CD4-positive, alpha-beta T cell treated with Interferon alpha-2 for 1 hour (primary cell): ENCODE data around the gene PRXL2C.

Experiments
- DNase-seq, 2 donors: peaks; one replicate each; pipeline ENCODE4 v3.0.0-alpha.2; 2020 to 2022

PRXL2C gene

GRCh38 chr9:96612105-96612965, 42.8 kb downstream of the PRXL2C start:
- no peak for DNase-seq

GRCh38 chr9:96611302-96611701, 43.8 kb downstream of the PRXL2C start:
- DNase-seq: no peak

- DNase-seq: no peak
Observed at GRCh38 chr9:96609732-96610131, 45.4 kb downstream of the PRXL2C start.

GRCh38 chr9:96607971-96608370, 47.1 kb downstream of the PRXL2C start:
- DNase-seq: no peak

- no peak for DNase-seq
Observed at GRCh38 chr9:96605328-96605727, 49.8 kb downstream of the PRXL2C start.

- DNase-seq: no peak
Observed at GRCh38 chr9:96604004-96604319, 51.2 kb downstream of the PRXL2C start.

GRCh38 chr9:96603305-96604003, 51.7 kb downstream of the PRXL2C start:
- no peak for DNase-seq

GRCh38 chr9:96599298-96599697, 55.8 kb downstream of the PRXL2C start:
- DNase-seq: no peak

GRCh38 chr9:96596601-96597111, 58.5 kb downstream of the PRXL2C start:
- DNase-seq: no peak
